ENCODE measurements around the gene SPZ1.
"Not testable (repeated sequence)": the region's sequence is repeated elsewhere in the genome, so short reads cannot be mapped to it uniquely, and the experiment has no call there.

The SPZ1 gene, protein sequence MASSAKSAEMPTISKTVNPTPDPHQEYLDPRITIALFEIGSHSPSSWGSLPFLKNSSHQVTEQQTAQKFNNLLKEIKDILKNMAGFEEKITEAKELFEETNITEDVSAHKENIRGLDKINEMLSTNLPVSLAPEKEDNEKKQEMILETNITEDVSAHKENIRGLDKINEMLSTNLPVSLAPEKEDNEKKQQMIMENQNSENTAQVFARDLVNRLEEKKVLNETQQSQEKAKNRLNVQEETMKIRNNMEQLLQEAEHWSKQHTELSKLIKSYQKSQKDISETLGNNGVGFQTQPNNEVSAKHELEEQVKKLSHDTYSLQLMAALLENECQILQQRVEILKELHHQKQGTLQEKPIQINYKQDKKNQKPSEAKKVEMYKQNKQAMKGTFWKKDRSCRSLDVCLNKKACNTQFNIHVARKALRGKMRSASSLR

DNA sequence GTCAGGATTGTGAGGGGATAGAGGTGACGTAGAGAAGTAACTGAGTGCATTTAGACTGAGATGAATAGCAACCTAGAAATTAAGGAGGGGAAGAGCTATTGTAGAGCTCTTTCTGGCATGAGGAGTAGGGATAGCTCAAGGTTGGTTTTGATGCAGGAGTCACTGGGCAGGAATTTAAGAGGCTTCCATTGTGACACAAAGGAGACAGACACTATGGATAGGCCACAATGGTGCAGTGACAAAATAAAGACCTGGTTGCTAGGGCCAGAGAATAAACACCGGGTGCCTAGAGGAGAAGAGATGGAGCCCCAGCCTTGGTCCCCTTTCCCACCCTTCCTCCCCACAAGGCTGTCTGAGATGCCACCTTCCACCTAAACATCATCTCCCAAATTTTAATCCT, at the start of gene SPZ1:
Gene SPZ1, plus strand, starts transcription at position 301 of the 400 bp plus-strand sequence. CDS start 214 bp downstream, outside the sequence.
- DNase-seq (ENCODE audit: low read depth), result no peak

DNA sequence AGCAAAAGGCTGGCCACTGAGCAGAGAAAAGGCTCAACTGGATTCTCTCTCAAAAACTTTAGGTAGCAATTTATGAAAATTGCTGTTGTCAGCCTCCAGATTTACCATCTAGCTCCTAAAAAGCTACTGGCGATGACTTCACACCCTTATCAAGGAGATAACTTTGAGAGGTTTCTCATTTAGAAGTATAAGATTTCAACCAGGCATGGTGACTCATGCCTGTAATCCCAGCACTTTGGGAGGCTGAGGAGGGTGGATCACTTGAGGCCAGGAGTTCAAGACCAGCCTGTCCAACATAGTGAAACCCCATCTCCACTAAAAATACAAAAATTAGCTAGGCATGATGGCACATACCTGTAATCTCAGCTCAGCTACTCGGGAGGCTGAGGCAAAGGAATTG, 49.3 kb upstream of the SPZ1 start:
- DNase-seq (ENCODE audit: low read depth), result not testable (repeated sequence)

DNA sequence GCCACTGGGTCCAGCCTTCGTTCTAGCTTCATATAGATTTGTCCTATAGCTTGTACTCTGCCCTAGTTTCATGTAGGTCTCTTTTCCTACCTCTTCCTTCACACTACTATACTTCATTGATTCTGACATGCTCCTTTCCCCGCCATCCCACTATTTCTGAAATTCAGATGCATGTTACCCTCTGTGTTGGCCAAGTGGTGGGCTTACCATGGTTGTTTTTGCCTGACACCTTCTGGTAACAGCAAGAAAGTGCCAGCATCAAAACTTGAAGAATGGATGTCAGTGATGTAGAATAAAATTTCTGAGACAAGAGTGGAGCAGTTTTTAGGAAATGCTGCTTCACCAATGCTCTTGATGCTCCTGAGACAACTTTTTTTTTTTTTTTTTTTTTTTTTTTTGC, 44.5 kb upstream of the SPZ1 start:
- no peak for DNase-seq (ENCODE audit: low read depth)

DNA sequence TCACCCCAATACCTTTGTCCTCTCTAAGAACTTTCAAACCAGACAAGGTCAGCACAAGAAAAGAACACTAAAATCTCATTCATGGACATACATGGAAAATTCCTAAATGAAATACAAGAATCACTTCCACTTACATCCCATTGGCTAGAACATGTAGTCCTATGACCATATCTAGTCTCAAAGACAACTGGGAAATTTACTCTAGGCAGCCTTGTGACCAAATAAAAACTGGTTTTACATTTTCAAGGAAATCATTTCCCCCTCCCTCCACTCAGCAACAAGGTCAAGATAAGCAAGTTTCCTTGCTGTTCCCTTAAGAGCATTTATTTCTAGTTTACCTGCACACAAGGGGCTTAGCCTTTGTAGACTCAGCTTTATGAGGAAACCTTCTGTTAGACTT, 43.6 kb upstream of the SPZ1 start:
- DNase-seq (ENCODE audit: low read depth), result no peak

DNA sequence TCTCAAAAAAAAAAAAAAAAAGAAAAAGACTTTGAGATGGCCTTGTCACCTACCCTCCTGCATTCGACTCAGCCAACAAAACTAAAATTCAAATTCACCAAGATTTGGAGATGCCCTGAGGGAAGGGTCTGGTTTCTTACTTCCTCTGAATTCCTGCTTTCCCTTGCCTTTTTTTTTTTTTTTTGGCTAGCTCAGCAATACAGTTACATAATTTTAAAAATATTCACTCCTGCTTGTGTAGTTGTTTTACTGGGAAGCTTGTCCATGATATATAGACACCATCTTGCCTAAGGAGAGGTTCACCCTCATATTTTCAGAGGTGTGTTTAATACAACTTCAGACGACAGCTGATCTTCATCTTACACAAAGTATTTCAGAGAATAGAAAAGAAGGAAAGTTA, 42.6 kb upstream of the SPZ1 start:
- no peak for DNase-seq (ENCODE audit: low read depth)

DNA sequence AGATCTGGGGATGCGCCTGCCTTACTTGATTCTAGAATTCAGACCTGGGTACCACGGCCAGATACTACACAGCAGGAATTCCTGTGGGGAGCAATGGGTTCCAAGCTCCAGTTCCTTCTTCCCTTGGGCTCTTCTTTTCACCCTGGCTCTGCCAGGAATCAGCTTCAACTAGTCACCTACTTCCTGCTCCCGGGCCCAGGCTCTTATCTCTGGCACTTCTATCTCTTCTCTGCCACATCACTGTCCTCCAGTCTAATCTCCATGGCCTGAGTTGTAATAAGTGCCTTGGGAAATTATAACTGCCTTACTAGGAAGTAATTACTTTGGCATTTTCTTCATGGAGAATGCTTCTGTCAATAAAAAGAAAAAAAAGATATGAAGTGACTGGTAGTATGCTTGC, 37.7 kb upstream of the SPZ1 start:
- no peak for DNase-seq (ENCODE audit: low read depth)

DNA sequence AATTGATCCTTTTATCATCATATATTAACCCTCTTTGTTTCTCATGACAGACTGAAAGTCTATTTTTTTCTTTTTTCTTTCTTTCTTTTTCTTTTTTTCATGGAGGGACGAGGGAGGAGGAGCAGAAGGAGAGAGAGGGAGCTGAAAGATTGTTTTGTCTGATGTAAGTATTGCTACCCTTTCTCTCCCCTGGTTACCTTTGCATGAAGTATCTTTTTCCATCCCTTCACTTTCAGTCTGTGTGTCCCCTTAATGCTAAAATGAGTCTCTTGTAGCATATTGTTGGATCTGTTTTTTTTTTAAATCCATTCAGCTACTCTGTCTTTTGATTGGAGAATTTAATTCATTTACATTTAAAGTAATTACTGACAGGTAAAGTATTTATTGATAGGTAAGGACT, 36.4 kb upstream of the SPZ1 start:
- no peak for DNase-seq (ENCODE audit: low read depth)

DNA sequence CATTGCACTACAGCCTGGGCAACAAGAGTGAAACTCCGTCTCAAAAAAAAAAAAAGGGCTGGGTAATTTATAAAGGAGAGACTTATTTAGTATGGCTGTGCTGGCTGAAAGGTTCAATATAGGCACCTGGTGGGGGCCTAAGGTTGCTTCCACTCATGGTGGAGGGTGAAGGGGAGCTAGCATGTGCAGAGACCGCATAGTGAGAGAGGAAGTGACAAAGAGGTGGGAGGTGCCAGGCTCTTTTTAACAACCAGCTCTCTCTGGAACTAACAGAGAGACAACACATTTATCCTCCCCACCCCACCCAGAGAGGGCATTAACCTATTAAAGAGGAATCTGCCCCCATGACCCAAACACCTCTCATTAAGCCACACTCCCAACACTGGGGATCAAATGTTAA, 35.1 kb upstream of the SPZ1 start:
- DNase-seq (ENCODE audit: low read depth), result no peak

DNA sequence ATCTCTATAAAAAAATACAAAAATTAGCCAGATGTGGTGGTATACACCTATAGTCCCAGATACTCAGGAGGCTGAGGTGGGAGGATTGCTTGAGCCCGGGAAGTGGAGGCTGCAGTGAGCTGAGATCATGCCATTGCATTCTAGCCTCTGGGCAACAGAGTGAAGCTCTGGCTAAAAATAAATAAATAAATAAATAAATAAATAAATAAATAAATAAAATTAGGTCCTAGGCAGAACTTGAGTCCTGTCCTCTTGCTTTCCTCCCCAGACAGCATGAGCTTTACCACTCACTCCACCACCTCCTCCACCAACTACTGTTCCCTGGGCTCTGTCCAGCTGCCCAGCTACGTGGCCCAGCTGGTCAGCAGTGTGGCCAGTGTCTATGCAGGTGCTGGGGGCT, 31.6 kb upstream of the SPZ1 start:
- no peak for DNase-seq (ENCODE audit: low read depth)

DNA sequence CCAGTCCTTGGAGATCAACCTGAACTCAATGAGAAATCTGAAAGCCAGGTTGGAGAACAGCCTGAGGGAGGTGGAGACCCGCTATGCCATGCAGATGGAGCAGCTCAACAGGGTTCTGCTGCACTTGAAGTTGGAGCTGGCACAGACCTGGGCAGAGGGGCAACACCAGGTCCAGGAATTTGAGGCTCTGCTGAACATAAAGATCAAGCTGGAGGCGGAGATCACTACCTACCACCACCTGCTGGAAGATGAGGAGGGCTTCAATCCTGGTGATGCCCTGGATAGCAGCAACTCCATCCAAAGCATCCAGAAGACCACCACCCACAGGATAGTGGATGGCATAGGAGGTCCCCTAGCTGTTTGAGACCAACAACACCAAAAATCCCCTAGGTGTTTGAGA, 30.5 kb upstream of the SPZ1 start:
- DNase-seq (ENCODE audit: low read depth), result no peak

DNA sequence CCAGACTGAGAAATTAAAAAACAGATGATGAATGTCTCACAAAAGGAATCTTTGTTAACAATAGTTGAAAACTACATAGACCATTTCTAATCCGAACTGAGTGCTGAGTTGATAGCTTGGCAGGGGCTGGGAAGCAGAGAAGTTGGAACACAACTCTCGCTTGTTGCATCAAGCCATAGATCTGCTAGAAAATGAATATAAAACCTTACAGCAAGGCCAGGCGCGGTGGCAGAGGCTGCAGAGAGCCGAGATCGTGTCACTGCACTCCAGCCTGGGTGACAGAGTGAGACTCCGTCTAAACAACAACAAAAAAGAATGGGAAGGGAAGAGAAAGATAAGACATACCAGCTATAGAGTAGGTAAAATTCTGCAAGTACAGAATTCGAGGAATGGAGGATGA, 28.0 kb upstream of the SPZ1 start:
- DNase-seq (ENCODE audit: low read depth), result no peak

DNA sequence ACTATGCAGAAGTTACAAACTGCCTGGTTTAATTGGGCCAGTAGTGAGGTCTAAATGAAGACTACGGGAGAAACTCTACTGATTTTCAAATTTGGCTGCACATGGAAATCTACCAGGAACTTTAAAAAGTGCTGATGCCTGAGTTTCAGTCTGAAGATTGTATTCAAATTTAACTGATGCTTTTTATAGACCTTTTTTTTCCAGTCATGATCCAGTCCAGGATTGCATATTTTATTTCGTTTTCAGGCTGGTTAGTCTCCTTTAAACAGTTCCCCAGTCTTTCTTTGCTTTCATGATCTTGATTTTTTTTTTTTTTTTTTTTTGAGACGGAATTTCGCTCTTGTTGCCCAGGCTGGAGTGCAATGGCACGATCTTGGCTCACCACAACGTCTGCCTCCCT, 23.7 kb upstream of the SPZ1 start:
- DNase-seq (ENCODE audit: low read depth), result no peak

DNA sequence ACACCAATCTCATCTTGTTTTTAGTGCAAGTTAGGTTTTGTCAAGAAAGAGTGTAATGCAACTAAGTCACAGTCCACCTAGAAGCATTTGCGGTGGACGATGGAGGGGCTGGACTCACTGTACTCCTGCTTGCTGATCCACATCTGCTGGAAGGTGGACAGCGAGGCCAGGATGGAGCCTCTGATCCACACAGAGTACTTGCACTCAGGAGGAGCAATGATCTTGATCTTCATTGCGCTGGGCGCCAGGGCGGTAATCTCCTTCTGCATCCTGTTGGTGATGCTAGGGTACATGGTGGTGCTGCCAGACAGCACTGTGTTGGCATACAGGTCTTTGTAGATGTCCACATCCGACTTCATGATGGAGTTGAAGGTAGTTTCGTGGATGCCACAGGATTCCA, 20.2 kb upstream of the SPZ1 start:
- DNase-seq (ENCODE audit: low read depth), result no peak

DNA sequence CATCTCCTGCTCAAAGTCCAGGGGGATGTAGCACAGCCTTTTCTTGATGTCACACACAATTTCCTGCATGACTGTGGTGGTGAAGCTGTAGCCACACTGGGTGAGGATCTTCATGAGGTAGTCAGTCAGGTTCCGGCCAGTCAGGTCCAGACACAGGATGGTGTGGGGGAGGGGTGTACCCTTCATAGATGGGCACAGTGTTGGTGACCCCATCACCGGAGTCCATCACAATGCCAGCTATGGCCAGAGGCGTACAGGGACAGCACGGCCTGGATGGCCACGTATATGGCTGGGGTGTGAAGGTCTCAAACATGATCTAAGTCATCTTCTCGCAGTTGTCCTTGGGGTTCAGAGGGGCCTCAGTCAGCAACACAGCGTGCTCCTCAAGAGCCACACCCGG, 19.7 kb upstream of the SPZ1 start:
- DNase-seq (ENCODE audit: low read depth), result no peak

DNA sequence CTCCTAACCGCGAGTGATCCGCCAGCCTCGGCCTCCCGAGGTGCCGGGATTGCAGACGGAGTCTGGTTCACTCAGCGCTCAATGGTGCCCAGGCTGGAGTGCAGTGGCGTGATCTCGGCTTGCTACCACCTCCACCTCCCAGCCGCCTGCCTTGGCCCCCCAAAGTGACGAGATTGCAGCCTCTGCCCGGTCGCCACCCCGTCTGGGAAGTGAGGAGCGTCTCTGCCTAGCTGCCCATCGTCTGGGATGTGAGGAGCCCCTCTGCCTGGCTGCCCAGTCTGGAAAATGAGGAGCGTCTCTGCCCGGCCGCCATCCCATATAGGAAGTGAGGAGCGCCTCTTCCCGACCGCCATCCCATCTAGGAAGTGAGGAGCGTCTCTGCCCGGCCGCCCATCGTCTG, 19.0 kb upstream of the SPZ1 start:
- DNase-seq (ENCODE audit: low read depth), result not testable (repeated sequence)

DNA sequence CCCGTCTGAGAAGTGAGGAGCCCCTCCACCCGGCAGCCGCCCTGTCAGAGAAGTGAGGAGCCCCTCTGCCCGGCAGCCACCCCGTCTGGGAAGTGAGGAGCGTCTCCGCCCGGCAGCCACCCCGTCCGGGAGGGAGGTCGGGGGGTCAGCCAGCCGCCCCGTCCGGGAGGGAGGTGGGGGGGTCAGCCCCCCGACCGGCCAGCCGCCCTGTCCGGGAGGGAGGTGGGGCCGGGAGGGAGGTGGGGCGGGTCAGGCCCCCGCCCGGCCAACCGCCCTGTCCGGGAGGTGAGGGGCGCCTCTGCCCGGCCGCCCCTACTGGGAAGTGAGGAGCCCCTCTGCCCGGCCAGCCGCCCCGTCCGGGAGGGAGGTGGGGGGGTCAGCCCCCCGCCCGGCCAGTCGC, 18.5 kb upstream of the SPZ1 start:
- DNase-seq (ENCODE audit: low read depth), result not testable (repeated sequence)

DNA sequence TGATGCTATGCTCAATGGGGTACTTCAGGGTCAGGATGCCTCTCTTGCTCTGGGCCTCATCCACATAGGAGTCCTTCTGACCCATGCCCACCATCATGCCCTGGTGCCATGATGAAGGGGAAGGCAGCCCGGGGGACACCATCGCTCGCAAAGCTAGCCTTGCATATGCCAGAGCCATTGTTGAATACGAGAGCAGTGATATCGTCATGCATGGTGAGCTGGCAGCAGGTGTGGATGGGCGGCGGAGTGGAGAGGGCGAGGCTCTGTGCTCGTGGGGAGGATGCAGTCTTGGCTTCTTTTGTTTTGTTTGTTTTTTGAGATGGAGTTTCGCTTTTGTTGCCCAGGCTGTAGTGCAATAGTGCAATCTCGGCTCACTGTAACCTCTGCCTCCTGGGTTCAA, 17.2 kb upstream of the SPZ1 start:
- no peak for DNase-seq (ENCODE audit: low read depth)

DNA sequence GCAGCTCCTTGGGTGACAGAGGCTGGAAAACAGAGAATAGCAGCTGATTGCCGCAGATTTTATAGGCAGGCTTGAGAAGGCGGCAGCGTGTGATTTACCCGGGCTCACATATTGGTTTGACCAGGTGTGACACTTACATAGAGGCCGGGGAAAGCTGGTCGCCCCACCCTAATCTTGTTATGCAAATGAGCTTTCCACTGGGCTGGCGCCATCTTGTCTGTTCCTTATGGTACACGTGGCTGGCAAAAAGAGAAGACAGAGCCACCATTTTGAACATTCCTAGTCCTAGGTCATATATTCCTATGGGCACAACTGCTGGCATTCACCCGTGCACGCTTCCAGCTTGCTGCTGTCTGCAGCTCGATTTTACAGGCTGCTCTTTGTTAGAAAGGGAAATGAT, 11.3 kb upstream of the SPZ1 start:
- no peak for DNase-seq (ENCODE audit: low read depth)

DNA sequence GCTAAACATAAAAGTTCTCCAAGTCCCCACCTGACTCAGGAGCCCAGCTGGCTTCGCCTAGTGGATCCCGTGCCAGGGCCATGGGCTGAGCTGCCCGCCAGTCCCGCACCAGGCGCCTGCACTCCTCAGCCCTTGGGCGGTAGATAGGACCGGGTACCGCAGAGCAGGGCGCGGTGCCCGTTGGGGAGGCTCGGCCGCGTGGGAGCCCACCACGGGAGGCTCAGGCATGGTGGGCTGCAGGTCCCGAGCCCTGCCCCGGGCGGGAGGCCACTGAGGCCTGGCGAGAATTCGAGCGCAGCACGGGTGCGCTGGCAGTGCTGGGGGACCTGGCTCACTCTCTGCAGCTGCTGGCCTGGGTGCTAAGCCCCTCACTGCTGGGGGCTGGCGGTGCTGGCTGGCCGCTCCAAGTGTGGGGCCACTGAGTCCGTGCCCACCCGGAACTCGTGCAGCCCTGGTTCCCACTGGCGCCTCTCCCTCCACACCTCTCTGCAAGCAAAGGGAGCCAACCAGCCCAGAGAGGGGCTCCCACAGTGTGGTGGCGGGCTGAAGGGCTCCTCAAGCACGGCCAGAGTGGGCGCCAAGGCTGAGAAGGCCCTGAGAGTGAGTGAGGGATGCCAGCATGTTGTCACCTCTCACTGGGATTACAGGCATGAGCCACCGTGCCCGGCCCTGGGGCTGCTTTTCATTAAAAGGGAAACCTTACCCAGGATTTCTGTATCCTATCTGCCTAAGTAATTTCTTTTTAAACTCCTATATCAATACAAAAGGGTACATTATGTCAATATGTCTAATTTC, 9.7 kb upstream of the SPZ1 start:
- DNase-seq (ENCODE audit: low read depth), result no peak

DNA sequence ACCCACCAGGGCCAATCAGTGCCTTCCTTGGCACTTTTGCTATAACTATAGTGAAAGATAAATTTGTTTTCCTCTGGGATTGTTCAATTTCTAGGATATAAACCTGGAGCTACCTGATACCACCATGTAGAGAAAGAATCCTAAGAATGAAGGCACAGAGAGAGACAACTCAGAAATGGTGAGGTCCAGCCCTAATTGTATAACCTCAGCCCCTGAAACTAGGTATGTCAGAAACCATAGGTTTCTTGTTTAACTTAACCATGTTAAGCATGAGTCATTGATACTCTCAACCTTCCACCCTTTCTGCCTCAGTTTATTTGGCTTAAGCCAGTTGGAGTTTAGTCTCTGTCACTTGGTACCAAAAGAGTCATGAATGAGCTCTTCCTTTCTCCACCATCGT, 4.6 kb upstream of the SPZ1 start:
- no peak for DNase-seq (ENCODE audit: low read depth)

DNA sequence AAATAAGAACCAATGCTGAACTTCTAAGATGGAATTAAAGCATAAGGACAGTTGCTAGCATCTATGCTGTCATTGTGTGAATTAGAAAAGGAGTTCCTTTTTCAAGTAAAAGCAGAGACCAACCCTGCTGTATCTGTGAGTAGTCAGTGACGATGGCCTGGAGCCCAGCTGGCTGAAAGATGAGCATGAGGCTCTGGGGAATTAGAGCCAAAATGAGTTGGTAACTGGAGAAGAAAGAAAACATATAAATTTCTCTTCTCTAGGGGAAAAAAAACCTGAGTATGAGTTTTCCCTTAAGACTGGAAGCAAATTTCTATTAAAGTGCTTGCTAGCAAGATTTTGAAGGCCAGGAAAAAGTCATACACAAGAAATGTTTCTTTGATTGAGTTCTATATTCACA, 1.6 kb upstream of the SPZ1 start:
- DNase-seq (ENCODE audit: low read depth), result no peak

DNA sequence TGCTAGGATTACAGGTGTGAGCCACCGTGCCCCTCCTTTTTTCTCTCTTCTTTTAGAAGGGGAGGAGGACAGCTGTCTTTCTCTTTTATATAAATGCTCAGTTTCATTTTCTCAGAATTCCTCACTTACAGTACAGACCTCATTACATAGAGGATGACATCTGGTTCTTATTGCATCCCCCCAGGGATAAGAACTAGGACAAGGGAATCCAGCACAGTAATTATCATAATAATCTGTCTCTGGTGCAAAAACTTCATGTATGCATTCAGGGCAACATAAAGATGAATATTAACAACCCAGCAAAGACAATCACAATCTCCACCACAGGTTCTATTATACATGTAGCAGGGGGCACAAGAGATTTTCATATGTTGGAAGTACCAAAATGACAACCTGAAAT, 5.1 kb downstream of the SPZ1 start:
- DNase-seq (ENCODE audit: low read depth), result no peak

DNA sequence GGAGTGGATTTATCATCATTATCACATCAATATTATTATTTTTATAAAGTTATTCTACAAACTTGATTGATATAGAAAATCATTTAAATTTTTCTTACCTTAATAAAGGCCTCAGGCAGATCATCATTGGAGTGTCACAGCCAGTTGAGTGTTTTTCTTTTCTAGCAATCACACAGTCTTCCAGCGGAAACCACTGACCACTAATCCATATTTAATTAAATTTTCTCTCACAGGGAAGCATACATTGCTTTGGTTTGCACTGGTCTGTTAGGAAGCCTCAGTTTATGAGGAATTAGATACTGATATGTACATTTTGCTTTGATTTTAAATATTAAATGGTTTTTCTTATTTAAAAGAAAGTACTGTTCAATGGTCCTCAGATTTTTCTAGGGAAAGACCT, 6.7 kb downstream of the SPZ1 start:
- DNase-seq (ENCODE audit: low read depth), result no peak

DNA sequence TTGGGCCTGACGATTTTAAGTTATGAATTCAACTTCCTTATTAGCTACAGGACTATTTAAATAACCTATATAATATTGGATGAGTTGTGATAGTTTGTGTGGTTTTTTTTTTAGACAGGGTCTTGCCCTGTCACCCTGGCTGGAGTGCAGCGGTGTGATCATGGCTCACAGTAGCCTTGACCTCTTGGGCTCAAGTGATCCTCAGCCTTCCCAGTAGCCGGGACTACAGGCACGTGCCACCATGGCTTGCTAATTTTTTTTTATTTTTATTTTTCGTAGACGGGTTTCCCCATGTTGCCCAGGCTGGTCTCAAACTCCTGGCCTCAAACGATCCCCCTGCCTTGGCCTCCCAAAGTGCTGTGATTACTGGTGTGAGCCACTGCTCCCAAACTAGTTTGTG, 17.6 kb downstream of the SPZ1 start:
- DNase-seq (ENCODE audit: low read depth), result no peak

All from activated T-helper 9 cell treated with anti-CD3 and anti-CD28 coated beads, Interleukin-2, amount 50 U/mL, for 16 hours (primary cell).